Thymus (tissue), 11 donors: ENCODE data around the gene FAHD2B. TPM values are rescaled to one million over a fixed set of nuclear protein-coding genes. Genes with fewer than 3 reads are reported as not detected.
"Not testable (repeated sequence)": the region's sequence is repeated elsewhere in the genome, so short reads cannot be mapped to it uniquely, and the experiment has no call there.

Experiments
- DNase-seq, 9 donors: peaks; one replicate each; pipeline ENCODE4 v3.0.0-alpha.2; 2013; ENCODE audit warnings: low spot score in 9 of 9, low read depth in 6 of 9, missing footprints in 1 of 9
- H3K27ac ChIP-seq, 2 donors: one replicate each; pipeline ENCODE4 v1.5.1; 2013; ENCODE audit warnings: control low read depth in 1 of 2, low read depth in 1 of 2, low read length in 1 of 2, mild to moderate bottlenecking in 1 of 2, moderate library complexity in 1 of 2
- H3K27me3 ChIP-seq, 2 donors: one replicate each; pipeline ENCODE4 v1.5.1; 2013; ENCODE audit warnings: low read length in 1 of 2; ENCODE audit not compliant: control insufficient read depth in 2 of 2, insufficient read depth in 1 of 2
- H3K36me3 ChIP-seq, 2 donors: one replicate each; pipeline ENCODE4 v1.5.1; 2013; ENCODE audit warnings: low read length in 1 of 2, mild to moderate bottlenecking in 1 of 2, moderate library complexity in 1 of 2; ENCODE audit not compliant: control insufficient read depth in 2 of 2, insufficient read depth in 2 of 2
- H3K4me1 ChIP-seq, 2 donors: one replicate each; pipeline ENCODE4 v1.5.1; 2013; ENCODE audit warnings: low read length in 2 of 2; ENCODE audit not compliant: control insufficient read depth in 2 of 2, insufficient read depth in 2 of 2
- H3K4me3 ChIP-seq, 2 donors: one replicate each; pipeline ENCODE4 v1.5.1; 2013; ENCODE audit warnings: low read length in 2 of 2, control low read depth in 1 of 2, mild to moderate bottlenecking in 1 of 2
- H3K9me3 ChIP-seq, 2 donors: one replicate each; pipeline ENCODE4 v1.5.1; 2013; ENCODE audit warnings: low read length in 1 of 2, mild to moderate bottlenecking in 1 of 2; ENCODE audit not compliant: control insufficient read depth in 2 of 2, insufficient read depth in 1 of 2
- WGBS: extraction: QIAGEN DNeasy Blood & Tissue Kit; methylation state at CpG from one replicate; pipeline ENCODE4 v1.1.7; 2013; 5-methylcytosine and 5-hydroxymethylcytosine counted together
- polyA plus RNA-seq: library from polyadenylated mRNA; stranded (reverse); fragments of 200-250 nt; gene quantifications from one replicate; pipeline ENCODE4 v1.2.3, GENCODE V29; 2013
- total RNA-seq: library from RNA; stranded (reverse); fragments of 120-200 nt; gene quantifications from one replicate; pipeline ENCODE4 v1.2.4, GENCODE V29; 2013
- donor health status: healthy.

FAHD2B gene
- total and polyA plus RNA-seq, 2 donors, result 7.6 to 11.5 TPM

DNA sequence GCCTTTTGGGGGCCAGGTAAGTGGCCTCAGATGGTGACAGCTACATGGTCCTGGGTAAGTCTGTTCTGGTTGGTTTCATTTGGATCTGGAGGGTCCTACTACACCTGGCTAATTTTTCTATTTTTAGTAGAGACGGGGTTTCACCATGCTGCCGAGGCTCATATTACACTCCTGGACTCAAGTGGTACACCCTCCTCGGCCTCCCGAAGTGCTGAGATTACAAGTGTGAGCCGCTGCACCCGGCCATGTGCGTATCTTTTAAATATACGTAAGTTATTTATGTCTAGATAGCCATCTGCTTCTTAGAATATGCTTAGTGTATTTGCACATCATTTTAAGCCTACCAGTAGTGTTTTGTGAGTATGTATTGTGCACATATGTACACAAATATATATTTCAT lies 17.5 kb downstream of the FAHD2B start:
- H3K27ac ChIP-seq, H3K4me1 ChIP-seq, H3K27me3 ChIP-seq, DNase-seq, H3K9me3 ChIP-seq, H3K36me3 ChIP-seq, H3K4me3 ChIP-seq: not testable (repeated sequence)
- WGBS, result 97% methylated on average over 8 of the region's 8 CpGs

DNA sequence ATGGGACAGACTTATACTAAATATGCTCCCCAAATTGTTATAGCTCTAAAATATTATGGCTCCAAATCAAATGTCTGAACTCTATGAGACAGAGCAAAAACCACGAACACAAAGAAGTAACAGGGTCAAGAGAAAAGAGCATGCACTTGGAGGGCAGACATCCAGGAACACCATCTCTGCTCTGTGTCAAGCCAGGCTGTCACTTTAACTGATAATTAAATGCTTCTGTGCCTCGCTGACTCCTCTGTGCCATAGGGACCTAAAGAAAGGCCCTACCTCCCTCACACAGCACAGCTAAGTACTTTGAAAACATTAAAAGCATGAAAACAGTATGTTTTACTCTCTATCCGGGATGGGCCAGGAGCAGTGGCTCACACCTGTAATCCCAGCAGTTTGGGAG lies 23.8 kb downstream of the FAHD2B start:
- 97% methylated on average over 3 of the region's 3 CpGs for WGBS
- DNase-seq, result not testable (repeated sequence)

DNA sequence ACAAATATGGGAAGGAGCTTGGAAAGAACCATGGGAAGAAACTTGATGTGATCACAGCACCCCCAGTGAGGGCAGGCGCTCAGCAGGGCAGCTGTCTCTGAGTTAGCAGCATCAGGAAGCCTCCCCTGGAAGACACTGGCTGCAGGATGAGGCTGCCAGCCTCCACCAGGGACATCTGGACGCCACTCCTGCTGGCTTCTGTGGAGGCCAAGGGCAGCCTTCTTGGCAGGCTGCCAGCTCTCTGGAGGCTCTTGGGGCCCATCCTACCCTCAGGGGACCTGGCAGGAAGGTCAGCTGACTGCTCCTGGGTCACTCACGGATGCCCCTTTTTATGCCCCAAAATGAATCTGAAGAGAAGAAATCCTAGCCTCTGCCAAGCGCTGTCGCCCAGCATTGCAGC lies 26.0 kb downstream of the FAHD2B start:
- not testable (repeated sequence) for DNase-seq, H3K27ac ChIP-seq, H3K9me3 ChIP-seq, H3K4me1 ChIP-seq, H3K36me3 ChIP-seq, H3K4me3 ChIP-seq, H3K27me3 ChIP-seq
- WGBS, result 94% methylated on average over 4 of the region's 5 CpGs

More for the DNA sequence above, 23.8 kb downstream of the FAHD2B start:
- not testable (repeated sequence) for H3K27me3 ChIP-seq, H3K4me3 ChIP-seq, H3K9me3 ChIP-seq, H3K36me3 ChIP-seq, H3K27ac ChIP-seq, H3K4me1 ChIP-seq

DNA sequence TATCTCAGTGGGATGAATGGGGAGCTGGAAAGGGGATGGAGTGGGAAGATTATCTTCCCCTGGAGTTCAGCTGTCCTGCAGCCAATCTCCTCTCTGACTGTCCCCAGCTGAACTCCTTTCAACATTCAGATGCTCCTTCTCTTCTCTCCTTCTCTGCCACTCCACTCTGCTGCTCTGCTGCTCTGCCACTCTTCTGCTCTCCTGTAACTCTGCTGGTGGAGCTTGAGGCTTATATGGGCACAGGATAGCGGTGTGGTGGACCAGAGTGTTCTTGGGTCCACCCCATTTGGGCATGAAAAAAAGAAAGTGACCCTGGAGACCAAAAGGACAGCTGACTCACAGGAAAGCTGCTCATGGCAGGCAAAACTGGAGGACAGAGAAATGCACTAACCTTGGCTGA lies 26.6 kb downstream of the FAHD2B start:
- Histone ChIP-seq H3K27me3 (peaks cover 0 to 2% of the 10 kb centered on the region in 2 donors), H3K4me1 (no peaks in the 10 kb centered on the region), H3K36me3 (no peaks in the 10 kb centered on the region), H3K9me3 (no peaks in the 10 kb centered on the region), H3K4me3 (no peak overlapping the region), H3K27ac (no peak overlapping the region)
- no peak for DNase-seq
- 88% methylated on average over 1 of the region's 1 CpG for WGBS

DNA sequence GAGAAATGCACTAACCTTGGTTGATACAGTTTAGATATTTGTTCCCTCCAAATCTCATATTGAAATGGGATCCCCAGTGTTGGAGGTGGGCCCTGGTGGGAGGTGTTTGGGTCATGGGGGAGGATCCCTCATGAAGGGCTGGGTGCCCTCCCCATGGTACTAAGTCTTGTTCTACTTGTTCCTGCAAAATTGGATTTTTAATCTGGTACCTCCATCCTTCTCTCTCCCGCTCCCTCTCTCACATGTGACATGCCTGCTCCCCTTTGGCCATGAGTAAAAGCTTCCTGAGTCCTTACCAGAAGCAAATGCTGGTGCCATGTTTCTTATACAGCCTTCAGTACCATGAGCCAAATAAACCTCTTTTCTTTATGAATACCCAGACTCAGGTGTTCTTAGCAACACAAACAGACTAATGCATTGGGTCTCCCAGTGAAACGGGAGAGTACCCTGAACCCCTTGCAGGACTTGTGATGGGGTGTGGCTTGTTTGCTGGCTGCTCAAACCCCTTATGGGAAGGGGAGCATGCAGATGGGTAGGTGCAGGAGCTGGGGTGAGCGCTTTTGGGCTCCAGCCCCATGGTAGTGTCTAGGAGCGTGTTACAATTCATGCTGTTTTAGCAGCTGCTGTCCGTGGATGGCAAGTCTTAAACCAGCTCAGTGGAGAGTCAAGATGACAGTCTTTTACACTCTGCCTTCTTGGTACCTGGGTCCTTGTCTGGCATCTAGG lies 27.2 kb downstream of the FAHD2B start:
- Histone ChIP-seq H3K4me3 (no peak overlapping the region), H3K9me3 (no peaks in the 10 kb centered on the region), H3K4me1 (no peaks in the 10 kb centered on the region), H3K36me3 (no peaks in the 10 kb centered on the region), H3K27me3 (peaks cover 0 to 2% of the 10 kb centered on the region in 2 donors), H3K27ac (no peak overlapping the region)
- 88% methylated on average over 5 of the region's 5 CpGs for WGBS
- DNase-seq, result no peak

DNA sequence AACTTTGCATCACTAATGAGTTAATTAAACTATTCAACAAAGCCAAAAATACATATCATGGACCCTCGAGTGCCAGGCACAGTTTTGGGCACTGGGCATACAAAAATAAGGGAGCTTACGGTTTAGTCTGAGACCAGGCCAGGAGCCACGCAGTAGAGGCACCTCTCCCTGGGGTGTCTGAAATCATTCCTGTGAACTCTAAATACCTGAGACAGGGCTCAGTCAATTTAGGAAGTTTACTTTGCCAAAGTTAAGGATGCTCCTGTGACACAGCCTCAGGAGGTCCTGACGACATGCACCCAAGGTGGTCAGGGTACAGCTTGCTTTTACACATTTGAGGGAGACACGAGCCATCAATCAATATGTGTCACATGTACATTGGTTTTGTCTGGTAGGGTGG lies 28.7 kb downstream of the FAHD2B start:
- not testable (repeated sequence) for H3K27me3 ChIP-seq, H3K27ac ChIP-seq, H3K4me3 ChIP-seq, H3K4me1 ChIP-seq, DNase-seq, H3K9me3 ChIP-seq, H3K36me3 ChIP-seq
- WGBS, result 92% methylated on average over 5 of the region's 5 CpGs

DNA sequence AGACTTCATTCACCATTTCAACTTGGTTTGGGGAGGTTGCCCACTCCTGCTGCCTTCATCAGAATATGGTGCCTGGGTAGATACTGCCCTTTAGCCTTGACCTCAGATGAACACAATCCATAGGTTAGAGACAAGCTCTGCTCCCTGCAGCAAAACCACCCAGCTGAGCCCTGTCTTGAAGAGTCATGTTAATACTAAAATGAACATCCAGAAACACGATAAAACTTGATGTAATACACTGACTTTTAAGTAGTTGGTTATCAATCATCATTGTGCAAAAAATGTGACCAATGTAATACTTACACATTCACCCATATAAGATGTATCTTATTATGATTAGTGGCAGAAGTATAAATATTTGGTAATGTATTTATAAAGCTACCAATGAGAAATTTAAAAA lies 32.7 kb downstream of the FAHD2B start:
- 95% methylated on average over 1 of the region's 1 CpG for WGBS

DNA sequence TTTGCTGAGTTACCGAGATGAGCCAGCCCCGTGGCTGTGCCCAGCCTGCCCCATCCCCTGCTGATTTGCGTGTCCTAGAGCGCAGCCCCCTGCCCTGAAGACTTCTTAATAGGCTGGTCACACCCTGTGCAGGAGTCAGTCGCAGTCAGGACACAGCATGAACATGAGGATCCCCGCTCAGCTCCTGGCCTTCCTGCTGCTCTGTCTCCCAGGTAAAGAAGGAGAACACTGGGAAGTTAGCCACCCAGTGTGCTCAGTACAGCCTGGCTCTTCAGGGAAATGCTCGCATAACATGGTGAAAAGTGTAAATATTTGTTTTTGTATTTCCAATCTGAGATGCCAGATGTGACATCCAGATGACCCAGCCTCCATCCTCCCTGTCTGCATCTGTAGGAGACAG lies 34.9 kb downstream of the FAHD2B start:
- not testable (repeated sequence) for H3K9me3 ChIP-seq, DNase-seq

More for the DNA sequence above, 32.7 kb downstream of the FAHD2B start:
- not testable (repeated sequence) for H3K9me3 ChIP-seq, DNase-seq, H3K4me3 ChIP-seq, H3K4me1 ChIP-seq, H3K27me3 ChIP-seq, H3K36me3 ChIP-seq, H3K27ac ChIP-seq

DNA sequence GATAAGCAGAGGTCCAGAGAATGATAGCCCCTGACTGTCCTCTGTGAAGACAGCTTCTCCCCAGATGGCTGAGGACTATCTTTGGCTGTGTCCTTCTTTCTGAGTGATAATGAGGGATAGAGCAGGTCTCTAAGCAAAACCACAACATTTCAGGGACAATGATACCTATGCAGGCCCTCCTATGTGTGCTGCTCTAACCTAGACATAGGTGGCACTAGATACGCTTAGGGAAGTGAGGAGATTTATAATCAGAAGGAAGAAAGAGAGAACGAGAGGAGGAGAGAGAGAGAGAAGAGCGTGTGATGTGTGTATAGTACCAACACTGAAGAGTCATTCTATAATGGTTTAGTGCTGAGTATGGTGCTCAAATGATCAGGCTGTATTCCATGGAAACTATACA lies 38.5 kb downstream of the FAHD2B start:
- WGBS, result 85% methylated on average over 3 of the region's 3 CpGs
- H3K27ac ChIP-seq, DNase-seq, H3K4me1 ChIP-seq, H3K27me3 ChIP-seq, H3K4me3 ChIP-seq, H3K9me3 ChIP-seq, H3K36me3 ChIP-seq: not testable (repeated sequence)

More for the DNA sequence above, 34.9 kb downstream of the FAHD2B start:
- not testable (repeated sequence) for H3K4me1 ChIP-seq, H3K36me3 ChIP-seq, H3K27me3 ChIP-seq, H3K27ac ChIP-seq, H3K4me3 ChIP-seq
- 81% methylated on average over 7 of the region's 7 CpGs for WGBS
